SH-SY5Y (cell line): ENCODE data around the gene PDLIM5.

Experiments
- GATA2 ChIP-seq: IDR thresholded peaks from 2 replicates; pipeline ENCODE4 v1.6.1; 2011; ENCODE audit warnings: mild to moderate bottlenecking, low read depth, low read length
- GATA3 ChIP-seq: IDR thresholded peaks from 2 replicates; pipeline ENCODE4 v1.6.1; 2011; ENCODE audit warnings: low read depth, mild to moderate bottlenecking, low read length, moderate library complexity

- TF ChIP-seq GATA2 (no peak), GATA3 (no peak)
Measured at GRCh38 chr4:94634271-94634670, 182.5 kb downstream of the PDLIM5 start.
